Endothelial cell of hepatic sinusoid (primary cell): ENCODE measurements around the gene AACS.
"Not testable (repeated sequence)": the region's sequence is repeated elsewhere in the genome, so short reads cannot be mapped to it uniquely, and the experiment has no call there.

ENCODE experiments used
- in situ Hi-C: cut with HindIII; loops from 2 replicates; pipeline ENCODE4 v1.10.0; 2017; ENCODE audit warnings: low sequenced_read_pairs

AACS gene, protein sequence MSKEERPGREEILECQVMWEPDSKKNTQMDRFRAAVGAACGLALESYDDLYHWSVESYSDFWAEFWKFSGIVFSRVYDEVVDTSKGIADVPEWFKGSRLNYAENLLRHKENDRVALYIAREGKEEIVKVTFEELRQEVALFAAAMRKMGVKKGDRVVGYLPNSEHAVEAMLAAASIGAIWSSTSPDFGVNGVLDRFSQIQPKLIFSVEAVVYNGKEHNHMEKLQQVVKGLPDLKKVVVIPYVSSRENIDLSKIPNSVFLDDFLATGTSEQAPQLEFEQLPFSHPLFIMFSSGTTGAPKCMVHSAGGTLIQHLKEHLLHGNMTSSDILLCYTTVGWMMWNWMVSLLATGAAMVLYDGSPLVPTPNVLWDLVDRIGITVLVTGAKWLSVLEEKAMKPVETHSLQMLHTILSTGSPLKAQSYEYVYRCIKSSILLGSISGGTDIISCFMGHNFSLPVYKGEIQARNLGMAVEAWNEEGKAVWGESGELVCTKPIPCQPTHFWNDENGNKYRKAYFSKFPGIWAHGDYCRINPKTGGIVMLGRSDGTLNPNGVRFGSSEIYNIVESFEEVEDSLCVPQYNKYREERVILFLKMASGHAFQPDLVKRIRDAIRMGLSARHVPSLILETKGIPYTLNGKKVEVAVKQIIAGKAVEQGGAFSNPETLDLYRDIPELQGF

DNA sequence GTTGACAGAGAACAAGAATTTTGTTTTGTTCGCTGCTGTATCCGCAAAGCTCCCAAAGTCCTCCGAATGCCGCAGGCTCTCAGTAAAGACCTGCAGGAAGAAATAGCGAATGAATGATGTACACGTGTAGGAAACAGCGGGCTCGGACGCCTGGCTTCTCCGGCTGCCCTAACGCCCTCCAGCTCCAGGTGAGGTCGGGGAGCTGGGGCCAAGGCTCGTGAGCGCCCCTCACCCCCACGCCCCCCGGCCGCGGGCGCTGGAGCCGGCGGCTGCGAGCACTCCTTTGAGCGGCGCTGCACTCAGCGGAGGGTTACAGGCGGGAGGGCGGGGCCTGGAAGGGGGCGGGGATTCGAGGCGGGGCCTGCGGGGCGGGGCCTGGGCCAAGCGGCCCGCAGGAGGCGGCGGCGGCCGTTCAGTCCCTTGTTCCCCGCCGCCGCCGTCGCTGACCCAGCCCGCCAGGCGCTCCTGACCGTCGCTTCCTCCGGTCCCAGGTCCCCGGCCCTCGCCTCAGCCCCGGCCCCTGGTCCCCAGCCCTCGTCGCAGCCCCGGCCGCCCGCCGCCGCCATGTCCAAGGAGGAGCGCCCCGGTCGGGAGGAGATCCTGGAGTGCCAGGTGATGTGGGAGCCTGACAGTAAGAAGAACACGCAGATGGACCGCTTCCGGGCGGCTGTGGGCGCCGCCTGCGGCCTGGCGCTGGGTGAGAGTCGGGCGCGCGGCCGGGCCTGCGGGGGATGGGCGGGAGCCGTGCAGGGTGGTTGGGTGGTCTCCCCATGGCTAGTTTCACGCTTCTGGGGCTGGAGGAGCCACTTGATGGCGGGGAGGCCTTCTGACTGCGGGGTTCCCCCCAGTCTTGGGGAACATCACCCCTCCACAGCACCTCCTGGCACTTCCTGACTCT, at the start of gene AACS:
AACS (plus strand) TSS at position 415 of the 898 bp plus-strand sequence; CDS start at position 565, 150 bp downstream.
- in situ Hi-C loops, result no loop called here

DNA sequence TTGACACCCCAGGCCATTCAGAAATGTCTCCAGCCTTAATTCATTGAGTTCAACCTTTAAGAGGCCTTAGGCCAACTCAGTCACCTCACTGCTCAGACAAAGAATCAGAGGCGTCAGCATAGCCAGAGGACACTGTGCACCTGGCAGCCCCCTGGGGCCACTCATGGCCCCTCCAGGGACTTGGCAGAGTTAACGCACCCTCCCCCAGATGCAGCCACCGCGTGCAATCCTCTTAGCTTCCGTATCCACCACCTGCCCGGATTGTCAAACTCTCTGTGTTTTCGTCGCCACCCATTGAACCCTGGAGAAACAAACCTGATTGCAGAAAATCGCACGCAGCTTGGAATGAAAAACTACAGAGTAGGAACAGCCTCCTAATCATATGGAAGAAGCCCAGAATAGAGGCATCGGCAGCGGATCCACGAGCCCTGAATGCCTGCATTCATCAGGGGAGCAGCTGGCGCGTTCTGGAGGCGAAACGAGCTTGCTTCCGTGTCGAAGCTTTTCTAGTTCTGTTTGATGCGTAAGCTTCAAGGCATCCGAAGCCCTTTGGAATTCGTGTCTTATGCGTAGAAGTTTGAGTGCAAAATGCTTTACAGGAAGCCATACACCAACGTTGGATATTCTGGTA, 49.4 kb upstream of the AACS start:
- in situ Hi-C loops, result no loop called here

DNA sequence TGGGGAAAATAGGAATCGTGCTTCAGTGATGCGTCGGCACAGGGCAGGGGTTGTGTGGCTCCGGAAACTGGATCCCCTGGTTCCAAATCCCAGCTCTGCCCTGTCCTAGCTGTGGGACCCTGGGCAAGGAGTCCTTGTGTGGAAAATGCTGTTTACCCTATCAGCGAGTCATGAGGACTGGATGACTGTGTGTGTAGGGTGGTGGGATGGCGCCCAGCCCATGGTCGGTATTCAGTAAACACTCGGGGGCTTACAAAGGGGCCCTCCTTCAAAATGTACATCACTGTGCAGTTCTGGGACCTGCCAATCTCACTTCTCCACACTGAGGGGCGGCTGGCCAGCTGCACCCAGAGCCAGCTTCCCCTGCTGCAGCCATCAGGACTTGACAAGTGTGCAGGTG, 47.4 kb upstream of the AACS start:
- in situ Hi-C loops, result no loop called here

DNA sequence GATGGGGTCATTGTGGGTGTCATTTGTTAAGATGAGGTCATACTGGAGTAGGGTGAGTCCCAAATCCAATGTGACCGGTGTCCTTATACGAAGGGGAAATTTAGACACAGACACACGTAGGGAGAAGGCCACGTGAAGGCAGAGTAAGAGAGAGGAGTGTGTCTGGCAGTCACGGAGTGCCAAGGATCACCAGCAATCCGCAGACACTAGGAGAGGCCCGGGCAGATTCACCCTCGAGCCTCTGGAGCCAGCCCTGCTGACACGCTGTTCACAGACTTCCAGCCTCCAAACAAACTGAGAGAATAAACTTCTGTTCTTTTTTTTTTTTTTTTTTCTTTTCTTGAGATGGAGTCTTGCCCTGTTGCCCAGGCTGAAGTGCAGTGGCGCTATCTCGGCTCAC, 46.9 kb upstream of the AACS start:
- in situ Hi-C loops, result no loop called here

DNA sequence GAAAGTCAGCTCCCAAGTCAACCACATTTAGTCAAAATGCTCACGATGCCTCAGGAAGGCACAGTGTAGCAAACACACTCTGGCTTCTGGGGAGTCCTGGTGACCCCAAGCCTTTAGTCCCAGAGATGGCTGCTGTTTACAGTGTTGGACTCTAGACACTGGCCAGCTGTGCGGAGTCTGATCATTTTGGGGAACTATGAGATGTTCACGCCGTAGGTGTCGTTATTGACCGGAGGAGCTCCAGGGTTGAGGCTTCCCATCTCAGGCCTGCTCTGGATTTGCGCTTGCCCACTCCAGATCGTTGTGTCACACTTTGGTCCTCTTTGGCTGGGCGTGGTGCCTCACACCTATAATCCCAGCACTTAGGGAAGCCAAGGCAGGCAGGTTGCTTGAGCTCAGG, 44.1 kb upstream of the AACS start:
- in situ Hi-C loops, result no loop called here

DNA sequence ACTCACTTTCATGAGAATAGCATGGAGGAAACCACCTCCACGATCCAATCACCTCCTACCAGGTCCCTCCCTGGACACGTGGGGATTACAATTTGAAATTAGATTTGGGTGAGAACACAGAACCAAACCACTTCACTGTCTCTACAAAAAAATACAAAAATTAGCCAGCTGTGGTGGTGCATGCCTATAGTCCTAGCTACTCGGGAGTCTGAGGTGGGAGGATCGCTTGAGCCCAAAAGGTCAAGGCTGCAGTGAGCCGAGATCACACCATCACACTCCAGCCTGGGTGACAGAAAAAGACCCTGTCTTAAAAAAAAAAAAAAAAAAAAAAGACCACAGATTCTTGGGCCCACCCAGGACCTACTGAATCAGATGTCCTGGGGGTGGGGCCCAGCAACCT, 43.5 kb upstream of the AACS start:
- in situ Hi-C loops, result no loop called here

DNA sequence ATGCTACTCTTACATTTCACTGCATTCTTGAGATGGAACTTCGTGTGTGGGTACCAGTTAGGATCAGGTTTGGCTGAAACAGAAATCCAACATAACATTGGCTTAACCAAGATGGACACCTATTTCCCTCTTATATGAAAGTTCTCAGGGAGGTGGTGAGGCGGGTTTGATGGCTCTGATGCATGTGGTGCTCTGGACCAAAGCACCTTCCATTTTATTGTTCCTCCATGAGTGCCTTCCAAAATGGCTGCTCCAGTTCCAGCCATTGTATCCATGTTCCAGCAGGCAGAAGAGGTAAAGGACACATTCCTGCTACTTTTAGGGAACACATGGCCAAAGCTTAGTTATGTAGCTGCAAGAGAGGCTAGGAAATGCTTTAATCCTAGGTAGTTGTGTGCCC, 42.2 kb upstream of the AACS start:
- in situ Hi-C loops, result no loop called here

DNA sequence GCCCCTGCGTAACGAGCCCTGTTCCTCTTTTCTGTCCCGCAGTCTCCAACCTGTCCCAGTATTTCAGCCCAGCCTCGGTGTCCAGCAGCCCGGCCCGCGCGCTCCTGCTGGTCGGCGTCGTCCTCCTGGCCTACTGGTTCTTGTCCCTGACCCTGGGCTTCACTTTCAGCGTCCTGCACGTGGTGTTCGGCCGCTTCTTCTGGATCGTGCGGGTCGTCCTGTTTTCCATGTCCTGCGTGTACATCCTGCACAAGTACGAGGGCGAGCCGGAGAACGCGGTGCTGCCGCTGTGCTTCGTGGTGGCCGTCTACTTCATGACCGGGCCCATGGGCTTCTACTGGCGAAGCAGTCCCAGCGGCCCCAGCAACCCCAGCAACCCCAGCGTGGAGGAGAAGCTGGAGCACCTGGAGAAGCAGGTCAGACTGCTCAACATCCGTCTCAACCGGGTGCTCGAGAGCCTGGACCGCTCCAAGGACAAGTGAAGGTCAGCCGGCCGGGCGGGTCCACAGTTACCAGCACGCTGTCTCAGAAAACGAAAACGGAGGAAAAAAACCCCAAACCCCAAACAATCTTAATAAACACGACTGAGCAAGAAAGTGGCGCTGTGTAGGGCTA, 40.2 kb upstream of the AACS start:
- in situ Hi-C loops, result no loop called here

DNA sequence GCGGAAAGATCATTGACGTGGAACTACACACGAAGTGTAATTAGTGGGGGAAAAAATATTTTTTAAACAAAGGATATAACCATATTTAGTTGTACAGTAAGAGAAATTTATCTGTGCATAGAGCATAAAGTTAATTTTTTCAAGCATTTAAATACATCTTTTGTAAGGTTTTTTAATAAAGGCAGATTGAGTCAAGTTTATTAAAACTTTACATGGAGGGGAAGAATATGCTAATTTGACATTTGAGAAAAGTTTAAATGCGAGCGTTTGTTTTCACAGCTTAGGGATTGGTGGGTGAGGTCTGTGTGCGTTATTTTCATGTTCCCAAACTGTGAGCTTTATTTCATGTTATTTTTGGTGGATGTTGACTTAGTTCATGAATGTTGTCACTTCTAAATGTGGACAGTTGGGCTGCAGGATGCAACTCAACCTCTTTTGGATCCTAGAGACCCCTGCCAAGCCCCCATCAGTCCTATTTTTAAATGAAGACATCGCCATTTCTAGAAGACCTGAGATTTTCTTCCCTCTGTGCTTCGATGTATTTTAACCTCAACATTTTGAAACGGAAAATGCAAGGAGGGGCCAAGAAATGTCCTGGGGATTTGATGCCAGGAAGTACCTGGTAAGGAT, 39.5 kb upstream of the AACS start:
- in situ Hi-C loops, result no loop called here

DNA sequence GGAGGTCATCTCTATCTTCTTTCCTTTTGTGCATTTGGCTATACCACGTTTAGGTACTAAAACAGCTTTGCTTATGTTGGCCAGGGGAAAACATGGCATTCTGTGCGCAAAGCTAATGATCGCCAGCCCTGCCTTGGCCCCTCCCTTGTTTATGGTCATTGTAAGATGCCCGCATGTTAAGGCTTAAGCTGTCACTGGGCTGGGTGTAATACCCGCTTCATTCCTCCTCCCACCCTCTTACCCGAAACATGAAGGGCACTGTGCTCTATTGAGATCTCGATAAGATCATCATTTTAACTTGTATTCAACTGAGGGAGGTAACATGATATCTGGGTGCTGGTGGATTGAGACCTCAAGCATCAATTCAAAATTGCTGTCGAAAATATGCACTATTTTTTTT, 37.1 kb upstream of the AACS start:
- in situ Hi-C loops, result no loop called here

DNA sequence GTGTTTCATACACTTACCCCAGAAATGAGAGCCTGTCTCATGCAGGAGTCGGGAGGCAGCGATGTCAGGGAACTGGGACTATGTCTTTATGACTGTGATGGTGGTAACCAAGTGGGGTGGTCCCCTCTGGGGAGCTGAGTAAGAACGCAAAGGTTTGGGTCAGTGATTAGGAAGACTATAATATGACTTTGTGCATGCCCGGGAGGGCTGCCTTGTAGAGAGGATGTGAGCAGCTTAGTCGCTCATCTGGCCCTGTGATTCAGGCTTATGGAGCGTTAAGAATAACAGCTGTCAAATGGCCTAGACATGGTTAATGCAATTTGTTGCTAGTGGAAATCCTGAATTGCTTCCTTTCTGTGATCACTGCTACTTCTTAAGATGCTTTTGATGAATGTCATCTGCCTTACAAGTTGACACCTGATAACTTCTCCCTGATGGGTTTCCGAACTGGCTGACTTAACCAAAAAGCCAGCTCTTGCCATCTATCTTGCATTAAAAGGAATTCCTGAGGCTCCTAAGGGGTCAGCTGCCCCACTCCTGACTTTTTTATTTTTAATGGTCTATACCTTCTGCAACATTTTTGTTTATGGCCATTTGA, 35.4 kb upstream of the AACS start:
- in situ Hi-C loops, result no loop called here

DNA sequence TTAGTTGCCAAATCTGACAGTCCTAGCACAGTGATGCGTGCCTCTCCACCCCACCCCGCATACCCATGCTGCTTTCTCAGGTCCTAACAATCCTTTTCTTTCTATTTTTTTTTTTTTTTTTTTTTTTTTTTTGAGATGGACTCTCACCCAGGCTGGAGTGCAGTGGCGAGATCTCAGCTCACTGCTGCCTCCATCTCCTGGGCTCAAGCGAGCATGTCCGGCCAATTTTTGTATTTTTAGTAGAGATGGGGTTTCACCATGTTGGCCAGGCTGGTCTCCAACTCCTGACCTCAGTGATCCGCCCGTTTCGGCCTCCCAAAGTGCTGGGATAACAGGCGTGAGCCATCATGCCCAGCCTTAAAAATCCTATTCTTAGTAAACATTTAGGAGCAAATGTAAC, 33.8 kb upstream of the AACS start:
- in situ Hi-C loops, result not testable (repeated sequence)

DNA sequence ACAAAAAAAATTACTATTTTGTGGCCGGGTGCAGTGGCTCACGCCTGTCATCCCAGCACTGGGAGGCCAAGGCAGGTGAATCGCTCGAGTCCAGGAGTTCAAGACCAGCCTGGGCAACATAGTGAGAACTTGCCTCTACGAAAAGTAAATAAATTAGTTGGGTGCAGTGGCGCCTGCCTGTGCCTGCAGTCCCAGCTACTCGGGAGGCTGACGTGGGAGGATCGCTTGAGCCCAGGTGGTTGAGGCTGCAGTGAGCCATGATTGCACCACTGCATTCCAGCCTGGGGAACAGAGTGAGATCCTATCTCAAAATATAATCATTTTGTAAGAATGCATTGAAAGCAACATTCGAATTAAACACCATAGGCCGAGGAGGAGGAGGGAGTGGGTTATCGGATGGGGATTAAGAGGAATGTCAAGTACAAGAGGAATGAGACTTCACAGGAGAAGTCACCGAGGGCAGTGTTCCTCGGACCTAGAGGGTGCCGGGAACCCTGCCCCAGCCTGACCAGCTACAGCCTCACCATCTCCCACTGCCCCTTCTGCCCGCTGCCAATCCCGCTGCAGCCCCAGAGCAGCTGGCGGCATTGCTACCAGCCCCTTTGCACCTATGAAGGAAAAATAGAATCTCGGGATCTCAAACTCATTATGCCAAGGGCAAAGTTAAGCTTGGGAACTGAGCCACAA, 32.6 kb upstream of the AACS start:
- in situ Hi-C loops, result no loop called here

DNA sequence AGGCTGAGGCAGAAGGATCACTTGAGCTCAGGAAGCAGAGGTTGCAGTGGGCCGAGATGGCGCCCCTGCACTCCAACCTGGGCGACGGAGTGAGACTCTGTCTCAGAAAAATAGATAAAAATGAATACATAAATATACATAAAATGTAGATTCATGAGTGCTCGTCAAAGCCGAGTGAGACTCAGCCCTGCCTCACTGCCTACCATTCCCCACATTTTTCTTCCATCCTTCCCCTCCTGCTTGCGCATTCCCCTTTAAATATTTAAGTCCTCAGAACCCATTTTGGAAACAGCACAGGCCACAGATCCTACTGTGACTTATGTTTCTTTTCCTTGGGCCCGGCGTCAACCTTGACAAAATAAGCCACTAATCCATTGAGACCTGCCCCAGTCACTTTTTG, 31.9 kb upstream of the AACS start:
- in situ Hi-C loops, result no loop called here

DNA sequence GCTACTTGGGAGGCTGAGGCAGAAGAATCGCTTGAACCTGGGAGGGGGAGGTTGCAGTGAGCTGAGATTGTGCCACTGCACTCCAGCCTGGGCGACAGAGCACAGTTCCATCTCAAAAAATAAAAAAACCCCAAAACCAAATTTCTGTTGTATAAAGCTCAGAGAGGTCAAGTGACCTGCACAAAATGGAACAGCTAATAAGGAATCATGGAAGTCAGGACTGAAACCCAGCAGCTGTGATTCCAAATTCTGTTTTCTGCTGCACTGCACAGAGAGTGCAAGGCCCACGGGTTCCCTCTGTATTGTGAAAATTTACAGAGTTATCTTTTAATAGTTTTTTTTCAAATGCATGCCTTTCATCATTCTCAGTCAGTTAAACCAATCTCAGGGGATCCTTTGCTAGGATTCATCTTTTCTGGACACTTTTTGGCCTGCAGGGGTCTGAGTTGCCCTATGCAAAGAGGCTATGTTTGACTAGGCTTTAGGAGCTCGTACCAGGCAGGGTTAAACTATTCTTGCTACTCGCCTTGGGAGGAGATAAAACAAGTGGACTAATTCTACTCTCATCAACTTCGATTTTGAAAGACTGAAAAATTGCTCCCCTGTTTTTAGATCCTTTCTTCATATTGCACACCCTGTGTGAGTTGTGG, 26.1 kb upstream of the AACS start:
- in situ Hi-C loops, result no loop called here

DNA sequence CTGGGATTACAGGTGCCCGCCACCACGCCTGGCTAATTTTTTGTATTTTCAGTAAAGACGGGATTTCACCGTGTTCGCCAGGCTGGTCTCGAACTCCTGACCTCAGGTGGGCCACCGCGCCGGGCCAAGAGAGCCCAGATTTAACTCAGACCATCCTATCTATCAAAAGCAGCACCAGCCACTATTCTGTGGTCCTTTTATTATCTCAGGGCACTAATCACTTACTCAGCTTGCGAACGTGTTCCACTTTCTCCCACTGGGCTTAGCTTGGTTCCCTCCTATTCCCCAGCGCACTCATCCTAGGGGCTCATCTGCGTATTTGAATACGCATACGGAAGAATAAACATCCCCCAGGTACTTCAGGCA, 16.2 kb upstream of the AACS start:
- in situ Hi-C loops, result no loop called here

DNA sequence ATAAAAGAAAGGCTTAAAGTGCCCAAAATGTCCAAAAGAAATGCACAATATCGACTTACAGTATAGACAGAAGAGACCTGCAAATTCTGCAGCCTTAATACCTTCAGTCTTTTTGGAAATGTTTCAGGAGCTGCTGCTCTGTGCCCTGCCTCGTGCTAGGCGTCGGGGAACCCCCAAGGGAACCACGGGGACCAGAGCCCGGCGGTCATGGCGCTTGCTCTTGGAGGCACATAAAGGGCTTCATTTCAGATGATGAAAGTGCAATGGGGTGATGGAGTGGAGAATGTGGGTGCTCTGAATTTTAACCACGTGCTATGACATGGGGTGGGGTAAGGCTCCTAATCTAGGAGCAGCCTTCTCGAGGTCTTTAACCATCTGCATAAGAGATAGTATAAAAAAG, 14.8 kb upstream of the AACS start:
- in situ Hi-C loops, result no loop called here

DNA sequence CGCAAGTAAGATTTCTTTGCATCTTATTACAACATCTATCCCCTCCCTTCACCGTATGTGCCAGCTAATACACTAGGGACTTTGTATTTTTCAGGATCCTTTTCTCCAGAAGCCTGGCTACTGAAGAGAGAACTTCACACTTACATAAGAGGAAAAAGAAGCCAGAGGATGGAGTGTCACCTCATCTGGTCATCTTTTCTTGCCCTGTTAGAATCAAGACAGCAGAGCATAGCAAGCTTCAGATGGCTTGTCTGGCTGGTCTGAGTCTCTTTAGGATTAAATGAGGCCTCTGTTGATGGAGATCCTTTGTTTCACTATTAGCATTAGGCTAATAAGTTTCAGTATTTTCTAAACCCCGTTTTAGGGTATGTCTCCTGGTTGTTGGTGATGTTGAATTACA, 14.4 kb upstream of the AACS start:
- in situ Hi-C loops, result no loop called here

DNA sequence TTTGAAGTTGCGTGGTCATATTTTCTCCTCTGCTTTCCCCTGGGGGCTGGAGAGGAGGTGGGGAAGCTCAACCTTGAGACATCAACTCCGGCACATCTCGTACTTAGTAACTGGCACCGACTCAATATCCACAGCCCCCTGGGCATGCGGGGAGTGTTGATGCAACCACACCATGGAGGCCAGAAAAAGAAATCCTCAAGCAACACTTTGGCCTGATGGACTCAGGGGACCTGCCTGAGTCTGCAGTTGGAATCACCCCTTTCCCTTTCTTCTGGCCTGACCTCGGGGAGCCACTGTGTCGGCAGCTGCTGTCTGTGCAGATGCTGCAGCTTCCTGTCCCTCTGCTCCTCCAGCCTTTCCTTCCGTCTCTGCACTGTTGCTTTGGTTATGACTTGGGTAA, 11.4 kb upstream of the AACS start:
- in situ Hi-C loops, result no loop called here
